GM21367 (cell line): ENCODE data around the gene ZRSR2.
"Not testable (repeated sequence)": the region's sequence is repeated elsewhere in the genome, so short reads cannot be mapped to it uniquely, and the experiment has no call there.

Experiments used
- ATAC-seq: cut with Tn5 transposase; IDR thresholded peaks from one replicate; pipeline ENCODE4 v1.9.1; 2021; ENCODE audit not compliant: unreplicated experiment

ZRSR2 gene

DNA sequence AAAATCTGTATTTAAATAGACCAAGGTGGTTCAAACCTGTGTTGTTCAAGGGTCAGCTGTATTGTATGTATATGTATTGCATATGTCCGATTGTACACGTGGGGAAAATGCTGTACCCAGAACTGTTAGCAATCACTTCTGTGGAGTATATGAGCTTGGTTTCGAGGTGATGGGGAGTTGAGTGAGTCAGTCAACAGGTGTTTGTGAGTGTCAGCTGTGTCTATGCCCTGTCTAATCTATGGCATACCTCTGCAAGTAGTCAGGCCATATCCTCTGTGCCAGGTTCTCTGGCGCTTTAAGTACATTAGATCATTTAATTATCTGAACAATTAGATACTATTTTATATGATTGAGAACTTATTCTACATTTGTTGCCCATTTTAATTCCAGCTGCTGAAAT is 7.4 kb downstream of the ZRSR2 start:
- ATAC-seq, result no peak

DNA sequence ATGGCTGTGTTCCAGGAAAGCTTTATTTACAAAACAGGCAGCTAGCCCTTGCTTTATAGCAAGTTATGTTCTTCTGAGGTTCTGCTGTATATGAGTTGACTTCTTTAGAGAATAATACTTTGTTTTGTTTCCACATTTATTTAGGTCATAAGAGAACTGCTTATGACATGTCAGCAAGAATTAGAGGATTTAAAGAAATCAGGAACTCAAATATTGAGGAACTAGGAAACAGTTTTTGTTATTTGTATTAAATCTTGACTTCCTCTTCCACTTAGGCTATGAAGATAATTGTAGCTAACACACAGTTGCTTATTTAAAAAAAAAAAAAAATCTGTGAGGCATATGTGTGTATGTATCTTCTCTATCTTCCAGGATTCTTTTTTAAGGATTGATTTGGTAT is 14.3 kb downstream of the ZRSR2 start:
- no peak for ATAC-seq

DNA sequence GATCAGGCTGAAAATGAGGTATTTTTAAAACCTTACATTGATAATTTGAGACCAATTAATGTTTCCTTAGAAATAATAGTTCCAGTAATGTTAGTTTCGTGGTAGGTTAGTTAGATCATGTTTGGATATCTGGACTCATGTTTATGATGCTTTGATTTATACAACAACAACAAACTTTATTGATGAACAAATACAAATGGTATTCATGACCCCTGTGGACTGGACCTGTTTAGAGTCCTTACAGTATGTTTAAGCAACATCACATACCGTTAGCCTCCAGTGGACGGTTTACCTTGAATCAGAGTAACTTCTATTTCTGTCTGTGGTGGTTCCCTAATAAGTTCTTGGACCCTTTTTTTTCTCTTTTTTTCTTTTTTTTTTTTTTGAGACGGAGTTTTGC is 18.0 kb downstream of the ZRSR2 start:
- ATAC-seq, result no peak

DNA sequence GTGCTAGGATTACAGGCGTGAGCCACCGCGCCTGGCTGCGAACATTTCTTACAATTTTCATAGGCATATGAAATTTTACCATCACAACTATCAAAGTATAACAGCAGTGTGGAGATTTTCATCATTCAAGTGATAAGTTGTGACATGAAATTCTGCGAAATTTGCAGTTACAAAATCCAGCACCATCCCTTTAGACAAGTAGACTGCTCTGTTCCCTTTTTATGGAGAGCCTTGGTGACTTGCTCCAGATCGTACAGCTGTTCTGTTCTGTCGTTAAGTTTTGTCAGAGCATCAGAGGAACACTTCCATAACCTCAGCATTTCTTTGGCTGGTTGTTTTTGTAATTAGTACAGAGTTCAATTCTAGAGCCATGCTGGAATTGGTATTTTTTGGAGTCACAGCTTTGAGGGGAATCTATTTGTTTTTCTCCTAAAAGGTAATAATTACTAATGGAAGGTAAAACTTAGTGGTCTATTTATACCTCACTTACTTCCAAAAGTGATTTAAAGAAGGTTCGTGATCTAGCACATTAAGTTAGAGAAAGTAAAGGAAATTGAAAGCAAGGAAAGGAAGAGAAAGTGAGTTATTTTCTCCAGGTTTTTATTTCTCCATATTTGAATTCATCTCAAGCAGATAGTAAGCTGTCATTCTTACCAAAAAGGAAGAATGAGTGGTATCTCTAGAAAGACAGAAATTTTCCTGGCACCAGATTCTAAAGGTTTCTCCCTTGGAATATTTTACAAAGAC is 22.1 kb downstream of the ZRSR2 start:
- ATAC-seq, result no peak

DNA sequence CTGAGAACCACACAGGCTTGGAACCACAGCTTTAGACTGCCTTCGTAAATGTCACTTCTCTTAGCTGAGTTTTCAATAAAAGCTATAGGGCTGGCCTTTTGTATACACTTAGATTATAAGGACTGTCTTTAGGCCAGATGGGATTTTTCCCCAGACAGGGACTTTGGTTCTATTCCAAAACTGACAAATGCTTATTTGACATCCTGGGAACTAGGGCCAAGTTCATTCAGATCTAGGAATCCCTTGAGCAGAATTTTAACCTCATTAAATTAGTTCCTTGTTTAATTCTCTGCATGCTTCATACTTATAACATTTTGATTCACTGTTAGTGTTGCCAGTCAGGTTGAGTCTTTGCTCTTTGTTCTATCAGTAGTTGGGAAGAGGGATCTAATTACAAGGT is 23.1 kb downstream of the ZRSR2 start:
- ATAC-seq, result no peak

DNA sequence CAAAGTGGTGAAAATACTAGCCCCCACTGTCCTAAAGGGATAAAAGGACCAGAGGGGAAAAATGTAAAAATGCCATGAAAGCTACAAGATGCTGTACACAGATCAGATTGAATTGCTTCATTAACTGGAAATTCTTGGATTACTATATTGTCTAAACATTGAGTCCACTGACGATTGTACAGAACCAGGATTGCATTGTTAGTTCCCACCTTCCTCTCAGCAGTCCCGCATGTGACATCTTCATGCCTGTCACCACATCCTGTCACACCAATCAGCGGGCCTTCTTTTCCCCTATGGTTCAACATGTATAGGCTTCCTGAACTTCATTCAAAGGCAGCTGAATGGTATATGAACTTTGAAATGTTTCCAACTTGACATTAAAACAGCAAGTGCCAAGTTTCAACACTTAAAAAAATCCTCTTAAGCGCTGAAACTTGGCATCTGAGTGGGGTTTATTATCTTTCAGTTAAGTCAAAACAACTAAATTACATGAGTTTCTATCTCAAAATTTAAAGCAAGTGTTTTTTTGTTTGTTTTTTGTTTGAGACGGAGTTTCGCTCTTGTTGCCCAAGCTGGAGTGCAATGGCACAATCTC is 24.6 kb downstream of the ZRSR2 start:
- no peak for ATAC-seq

DNA sequence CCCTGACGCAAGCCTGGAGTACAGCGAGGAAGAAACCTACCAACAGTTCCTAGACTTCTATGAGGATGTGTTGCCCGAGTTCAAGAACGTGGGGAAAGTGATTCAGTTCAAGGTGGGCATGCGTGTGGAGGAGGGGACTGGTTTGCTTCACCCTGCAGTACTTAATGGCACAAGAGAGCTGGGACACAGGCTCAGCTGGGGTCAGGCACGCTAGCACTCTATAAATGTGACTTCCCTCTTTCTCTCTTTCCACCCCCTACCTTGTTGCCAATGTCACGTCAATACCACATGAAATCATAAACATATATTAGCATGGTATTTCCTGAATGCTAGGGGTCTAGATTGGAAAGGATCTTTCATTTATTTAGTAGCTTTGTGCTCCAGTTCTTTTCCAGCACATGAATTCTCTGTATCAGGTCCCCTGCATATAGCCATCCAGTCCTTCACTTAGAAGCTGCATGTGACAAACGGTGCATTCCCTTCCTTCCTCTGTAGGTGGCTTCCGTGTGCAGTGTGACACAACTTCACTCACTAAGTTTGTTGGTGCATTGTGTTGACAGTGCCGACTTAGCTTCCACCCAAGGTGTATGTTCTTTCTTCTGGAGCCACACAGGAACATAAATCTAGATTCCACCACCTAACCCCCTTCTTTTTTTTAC is 25.6 kb downstream of the ZRSR2 start:
- peak; percentile 64 for ATAC-seq

DNA sequence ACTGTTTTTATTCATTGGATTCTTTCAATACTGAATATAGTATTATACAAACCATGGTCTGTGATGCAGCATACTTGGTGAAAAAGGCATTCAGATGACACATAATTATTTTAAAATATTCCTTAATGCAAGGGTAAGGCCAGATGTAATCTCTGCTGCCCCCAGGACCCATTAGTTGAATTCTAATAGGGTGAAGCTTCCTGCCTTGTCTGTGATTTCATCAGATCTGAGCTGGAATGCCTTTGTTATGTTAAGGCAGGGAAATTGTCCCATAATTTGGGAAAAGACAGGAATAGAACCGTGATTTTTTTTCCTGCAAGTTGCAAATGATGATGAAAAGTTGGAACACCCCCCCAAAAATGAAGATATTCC is 26.1 kb downstream of the ZRSR2 start:
- no peak for ATAC-seq

DNA sequence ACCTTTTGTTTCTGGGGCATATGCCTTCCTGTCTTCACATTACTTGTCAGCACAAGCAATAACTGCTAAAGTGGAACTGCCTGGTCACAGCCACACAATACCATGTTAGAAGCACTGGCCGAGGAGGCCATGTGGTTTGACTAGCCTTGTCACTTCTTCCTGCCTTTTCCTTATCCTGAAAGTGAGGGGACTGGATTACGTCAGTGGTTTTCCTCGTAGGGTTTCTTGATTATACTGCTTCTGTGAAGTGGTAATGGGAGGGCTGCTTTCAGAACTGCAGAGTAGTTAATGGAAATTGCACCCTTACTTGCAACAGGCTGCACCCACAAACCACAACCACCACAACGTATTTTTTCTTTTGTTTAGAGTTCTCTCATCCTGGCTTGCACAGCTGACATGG is 26.6 kb downstream of the ZRSR2 start:
- ATAC-seq, result no peak

DNA sequence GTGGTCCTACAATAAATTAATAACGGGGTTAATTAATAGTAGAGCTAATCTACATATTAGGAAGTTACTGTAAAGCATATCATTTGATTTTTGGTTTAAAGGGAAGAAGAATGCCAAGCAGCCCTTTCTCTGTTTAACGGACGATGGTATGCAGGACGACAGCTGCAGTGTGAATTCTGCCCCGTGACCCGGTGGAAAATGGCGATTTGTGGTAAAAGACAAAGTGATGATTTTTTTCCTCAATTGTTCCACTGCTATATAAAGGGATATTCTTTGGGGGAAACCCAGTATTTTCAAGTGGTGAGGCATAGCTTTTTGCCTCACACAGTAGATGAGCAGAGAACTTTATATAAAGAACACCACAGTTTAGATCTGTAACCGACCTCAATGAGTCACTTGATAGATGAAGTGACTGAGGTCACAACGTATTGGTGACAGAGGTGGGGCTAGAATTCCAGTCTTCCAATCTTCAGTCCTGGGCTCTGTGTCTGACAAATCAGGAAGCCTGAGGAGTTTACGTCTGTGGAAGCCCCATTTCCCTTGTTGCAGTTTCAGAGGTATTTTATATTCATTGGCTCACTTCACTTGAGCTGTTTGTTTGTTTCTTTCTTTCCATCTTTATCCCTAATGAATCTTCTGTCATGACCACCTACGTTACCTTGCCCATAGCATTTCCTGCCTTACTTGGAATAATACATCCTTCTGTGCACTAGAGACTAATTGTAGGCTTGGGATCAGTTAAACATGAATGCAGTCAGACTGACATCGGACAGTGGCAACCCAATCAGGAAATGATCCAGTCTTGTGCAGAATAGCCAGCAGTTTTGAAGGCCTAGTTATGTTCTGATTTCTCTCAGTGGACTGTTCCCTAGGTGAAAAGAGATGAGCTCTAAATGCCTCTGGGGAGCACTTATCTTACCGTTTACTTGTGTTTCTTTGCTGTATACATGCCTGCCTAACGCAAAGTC is 30.1 kb downstream of the ZRSR2 start:
- ATAC-seq, result no peak

DNA sequence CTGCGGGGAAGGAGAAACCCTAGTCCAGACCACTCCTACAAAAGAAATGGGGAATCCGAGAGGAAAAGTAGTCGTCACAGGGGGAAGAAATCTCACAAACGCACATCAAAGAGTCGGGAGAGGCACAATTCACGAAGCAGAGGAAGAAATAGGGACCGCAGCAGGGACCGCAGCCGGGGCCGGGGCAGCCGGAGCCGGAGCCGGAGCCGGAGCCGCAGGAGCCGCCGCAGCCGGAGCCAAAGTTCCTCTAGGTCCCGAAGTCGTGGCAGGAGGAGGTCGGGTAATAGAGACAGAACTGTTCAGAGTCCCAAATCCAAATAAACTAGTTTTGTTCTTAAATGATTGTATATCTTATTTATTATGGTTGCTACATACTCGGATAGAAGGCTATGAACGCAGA is 32.6 kb downstream of the ZRSR2 start:
- no peak for ATAC-seq

DNA sequence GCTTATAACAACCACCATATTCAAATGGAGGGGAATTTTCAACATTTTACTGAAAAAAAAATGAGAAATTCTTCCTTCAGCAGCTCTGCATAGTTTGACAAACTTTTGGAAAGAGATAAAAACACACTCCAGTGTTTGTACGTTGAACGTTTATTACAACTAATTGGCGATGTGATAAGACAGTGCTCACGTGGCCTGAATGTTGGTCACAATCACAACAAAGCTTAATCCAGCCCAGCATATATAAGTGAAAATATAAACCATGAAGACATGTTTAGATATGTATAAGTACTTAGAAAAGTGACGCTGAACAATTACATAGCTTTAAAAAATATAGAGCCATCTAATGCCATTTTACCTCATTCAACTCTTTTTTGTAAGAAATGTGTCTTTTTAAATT is 35.7 kb downstream of the ZRSR2 start:
- no peak for ATAC-seq

DNA sequence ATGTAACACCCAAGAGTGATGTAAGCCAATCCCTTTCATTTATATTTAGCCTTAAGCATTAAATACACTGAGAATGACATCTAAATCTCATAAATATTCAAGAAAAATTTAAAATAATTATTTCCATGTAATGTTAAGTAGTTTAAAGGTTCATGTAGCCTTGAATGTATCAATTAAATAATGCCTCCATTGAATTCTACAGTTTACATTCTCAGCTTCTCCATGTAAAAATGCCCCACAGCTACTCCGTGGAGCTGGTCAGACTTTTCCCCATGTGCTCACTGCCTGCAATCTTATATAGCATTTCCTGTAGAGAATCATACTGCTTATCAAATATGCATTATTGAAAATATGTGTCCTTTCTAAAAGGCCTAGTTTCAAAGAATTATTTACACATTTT is 38.9 kb downstream of the ZRSR2 start:
- no peak for ATAC-seq

DNA sequence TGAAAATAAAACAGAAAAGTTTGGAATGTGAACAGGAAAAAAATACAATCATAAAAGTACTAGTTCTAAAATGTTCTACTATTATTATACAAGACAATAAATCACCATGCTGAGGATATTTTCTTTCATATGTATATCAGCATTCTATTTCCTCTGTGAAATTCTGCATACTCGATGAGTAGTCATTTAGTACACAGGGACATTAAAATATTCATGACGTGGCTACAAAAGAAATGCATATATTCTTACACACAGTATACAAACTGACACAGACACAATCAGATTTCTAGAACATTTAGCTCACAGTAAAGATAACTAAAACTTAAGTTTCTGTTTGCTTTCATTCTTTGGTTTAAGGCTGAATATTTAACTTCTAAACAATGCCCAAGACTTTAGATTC is 41.1 kb downstream of the ZRSR2 start:
- not testable (repeated sequence) for ATAC-seq

DNA sequence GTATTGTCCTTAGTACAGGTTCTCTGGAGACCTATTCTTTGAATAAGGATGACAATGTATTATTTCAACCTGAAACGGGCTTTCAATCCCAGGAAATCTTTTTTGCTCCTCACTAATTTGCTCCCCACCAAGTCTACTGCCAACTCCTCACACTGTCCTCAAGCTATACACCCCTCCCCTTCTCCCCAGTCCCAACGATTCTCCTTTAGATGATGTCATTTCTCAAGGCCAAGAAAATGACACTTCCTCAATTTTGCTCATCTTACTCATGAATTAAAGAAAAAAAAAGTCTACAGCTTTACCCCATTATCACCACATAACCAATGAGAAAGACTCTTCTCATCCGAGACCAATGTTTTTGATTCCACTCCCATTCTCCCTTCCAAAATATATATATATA is 43.8 kb downstream of the ZRSR2 start:
- no peak for ATAC-seq

DNA sequence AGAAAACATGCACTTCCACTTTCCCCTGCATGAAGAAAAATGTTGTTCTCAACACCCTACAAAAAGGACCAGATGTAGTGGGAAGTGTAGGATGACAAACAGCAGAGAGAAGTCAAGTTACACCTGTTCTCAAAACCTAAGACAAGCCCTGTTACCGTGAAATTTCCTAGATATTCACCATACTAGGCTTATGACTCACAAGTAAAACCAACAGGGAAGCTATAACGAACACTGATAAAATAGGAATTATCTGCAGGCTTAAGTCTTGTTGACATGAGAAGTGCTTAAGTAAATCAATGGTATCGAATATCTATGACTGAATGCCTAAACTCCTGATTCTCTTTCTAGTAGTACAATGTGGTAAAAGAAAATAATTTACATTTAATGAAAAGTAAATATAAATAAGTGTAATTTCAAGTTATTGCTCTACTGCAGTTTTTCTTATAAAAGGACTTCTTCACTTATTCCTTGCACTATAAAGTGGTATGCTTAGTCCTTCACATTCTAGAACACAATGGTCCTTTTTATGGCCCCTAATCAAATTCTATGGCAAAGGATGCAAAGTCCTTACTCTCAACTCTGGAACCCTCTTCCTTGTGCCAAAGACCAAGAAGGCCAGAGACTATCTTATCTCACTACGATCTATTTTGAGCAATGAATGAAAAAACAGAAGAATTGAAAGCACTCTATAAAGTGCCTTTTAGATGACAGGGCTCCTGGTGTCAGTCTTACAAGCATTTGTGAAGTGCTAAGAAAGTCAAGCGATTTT is 44.7 kb downstream of the ZRSR2 start:
- ATAC-seq, result no peak

DNA sequence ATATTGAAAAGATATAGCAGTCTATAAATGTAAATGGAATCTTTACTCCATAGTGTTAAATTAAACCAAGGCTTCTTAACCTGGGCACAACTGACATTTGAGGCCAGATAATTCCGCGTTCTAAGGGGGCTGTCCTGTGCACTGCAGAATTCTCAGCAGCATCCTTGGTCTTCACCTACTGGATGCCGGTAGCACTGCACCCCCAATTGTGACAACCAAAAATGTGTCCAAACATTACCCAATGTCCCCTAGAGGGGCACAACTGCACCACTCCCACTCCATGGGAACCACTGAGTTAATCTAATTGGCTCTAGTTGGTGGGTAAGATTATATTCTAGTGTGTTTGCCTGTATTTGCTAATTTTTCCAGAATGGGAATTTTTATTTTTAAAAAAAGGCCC is 47.7 kb downstream of the ZRSR2 start:
- no peak for ATAC-seq

DNA sequence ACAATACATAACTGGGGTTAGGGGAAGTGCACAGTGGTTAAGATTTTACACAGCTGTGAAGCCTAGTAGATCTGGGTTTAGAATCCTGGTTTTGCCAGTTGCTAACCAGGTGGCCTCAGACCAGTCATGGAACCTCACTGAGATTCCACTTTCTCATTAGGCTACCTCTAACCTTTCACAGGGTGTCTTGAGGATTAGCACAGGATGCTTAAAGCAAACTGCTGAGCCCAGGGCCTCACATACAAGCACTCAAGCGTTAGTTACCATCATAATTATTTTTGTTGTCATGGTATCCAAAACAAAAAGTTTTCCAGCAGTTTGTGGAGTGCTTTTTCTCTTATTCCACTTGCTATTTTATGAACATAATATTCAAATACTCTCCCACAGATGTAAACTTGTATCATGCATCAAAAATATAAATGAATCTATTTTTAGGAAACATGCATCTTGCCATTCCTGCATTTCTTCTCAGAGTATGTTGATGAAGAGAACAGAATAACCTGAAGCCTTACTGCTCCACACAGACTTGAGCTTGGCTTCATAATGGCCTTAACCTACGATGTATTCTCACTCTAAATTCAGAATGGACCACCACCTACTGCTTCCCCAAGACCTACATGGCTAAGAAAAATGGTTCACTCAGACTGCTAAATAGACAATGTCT is 51.7 kb downstream of the ZRSR2 start:
- ATAC-seq, result no peak

DNA sequence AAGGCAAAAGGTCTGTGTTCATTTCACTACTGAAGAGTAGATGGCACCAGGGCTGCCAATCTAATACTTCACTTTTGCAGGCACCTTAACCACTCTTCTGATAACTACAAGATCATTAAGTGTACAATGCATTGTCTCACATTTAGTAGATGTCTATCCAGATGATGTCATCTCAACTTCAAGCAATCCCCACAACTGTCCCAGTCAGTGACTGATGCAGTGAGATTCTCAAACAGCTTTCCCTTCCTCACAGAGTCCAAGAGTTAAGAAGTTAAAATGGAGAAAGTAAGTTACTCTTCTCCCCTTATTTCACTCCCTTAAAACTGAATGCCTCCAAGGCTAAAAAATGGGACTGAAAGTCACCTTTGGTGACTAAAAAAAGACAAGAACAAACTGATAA is 53.7 kb downstream of the ZRSR2 start:
- no peak for ATAC-seq

DNA sequence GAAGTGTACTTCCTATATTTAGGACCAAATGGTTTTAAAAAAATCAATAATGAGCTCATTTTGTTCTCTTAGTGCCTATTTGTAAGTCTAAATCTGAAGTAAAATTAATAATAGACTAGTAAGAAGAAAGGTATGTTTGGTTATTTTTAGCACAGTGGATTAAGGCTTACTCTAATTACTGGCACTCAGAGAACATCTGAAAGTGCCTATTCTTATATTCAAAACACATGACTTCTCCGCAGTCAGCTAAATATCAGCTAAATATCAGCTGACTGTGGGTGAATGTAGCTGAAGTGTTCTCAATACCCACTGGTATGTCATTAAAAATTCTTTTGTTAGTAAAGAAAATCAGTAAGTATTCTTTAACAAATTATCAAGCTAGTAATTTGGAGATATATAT is 58.3 kb downstream of the ZRSR2 start:
- ATAC-seq, result no peak
